A673 (cell line): ENCODE results near the gene HOXD9. TPM values are rescaled to one million over a fixed set of nuclear protein-coding genes. Genes with fewer than 3 reads are reported as not detected.
A peak's percentile ranks its signal among the peaks of the same experiment; 100 is the strongest.

Experiments used
- BruUV-seq: library from RNA; stranded (reverse); fragments of 400-500 nt; replicated peaks from 2 replicates; lab custom pipeline; 2021; lab: Mats Ljungman, UMichigan
- CTCF ChIA-PET: fragments of 300-600 bp; sonication (Branson Sonifier 250); formaldehyde crosslinking; loops from one replicate; lab custom pipeline; 2022; ENCODE audit warnings: antibody characterized with exemption; lab: Charles Lee
- POLR2A ChIA-PET: fragments of 300-600 bp; sonication (Branson Sonifier 250); formaldehyde crosslinking; loops from one replicate; lab custom pipeline; 2022; ENCODE audit warnings: antibody characterized with exemption; ENCODE audit not compliant: low non-redundant PET; lab: Charles Lee
- DNase-seq: peaks from one replicate; pipeline ENCODE4 v3.0.0-alpha.2; 2015; ENCODE audit warnings: low spot score
- H3K27ac ChIP-seq: fragments of 200-600 bp; sonication (generic); 2 replicates; pipeline ENCODE4 v1.5.1; 2016; ENCODE audit warnings: mixed run types, low read depth, mild to moderate bottlenecking, mixed read lengths, antibody characterized with exemption, low read length; ENCODE audit not compliant: poor library complexity, severe bottlenecking
- H3K27me3 ChIP-seq: fragments of 200-600 bp; sonication (generic); replicated peaks from 2 replicates; pipeline ENCODE4 v1.6.1; 2017; ENCODE audit warnings: mixed run types, low read depth, mild to moderate bottlenecking, mixed read lengths, antibody characterized with exemption, low read length; ENCODE audit not compliant: insufficient read depth, poor library complexity
- H3K36me3 ChIP-seq: fragments of 200-600 bp; sonication (generic); 2 replicates; pipeline ENCODE4 v1.6.1; 2016; ENCODE audit warnings: mixed run types, mild to moderate bottlenecking, mixed read lengths, antibody characterized with exemption, low read length; ENCODE audit not compliant: insufficient read depth, poor library complexity, severe bottlenecking
- H3K4me1 ChIP-seq: fragments of 200-600 bp; sonication (generic); 2 replicates; pipeline ENCODE4 v1.6.1; 2017; ENCODE audit warnings: mixed run types, mild to moderate bottlenecking, mixed read lengths, antibody characterized with exemption, low read length; ENCODE audit not compliant: insufficient read depth, poor library complexity, severe bottlenecking
- H3K4me3 ChIP-seq: fragments of 200-600 bp; sonication (generic); 2 replicates; pipeline ENCODE4 v1.5.1; 2016; ENCODE audit warnings: low read depth, mixed run types, mild to moderate bottlenecking, mixed read lengths, low read length; ENCODE audit not compliant: poor library complexity, severe bottlenecking
- H3K9me3 ChIP-seq: fragments of 200-600 bp; sonication (generic); 2 replicates; pipeline ENCODE4 v1.6.1; 2016; ENCODE audit warnings: mixed run types, low read depth, mild to moderate bottlenecking, mixed read lengths, antibody characterized with exemption, low read length; ENCODE audit not compliant: poor library complexity, severe bottlenecking
- CTCF ChIP-seq: fragments of 300-800, 200-600 bp; sonication (generic); conservative IDR thresholded peaks from 2 replicates; pipeline ENCODE4 v1.5.1; 2017; ENCODE audit warnings: low read depth, mild to moderate bottlenecking, antibody characterized with exemption, low read length, moderate library complexity, mixed read lengths
- EZH2 ChIP-seq: fragments of 200-600 bp; sonication (generic); IDR thresholded peaks from 2 replicates; pipeline ENCODE4 v1.6.1; 2017; ENCODE audit warnings: borderline replicate concordance, low read depth, mild to moderate bottlenecking, mixed read lengths, antibody characterized with exemption, low read length; ENCODE audit not compliant: poor library complexity, severe bottlenecking
- intact Hi-C: fragments of 100-400 bp; cut with micrococcal nuclease; formaldehyde crosslinking; loops from one replicate; pipeline ENCODE4 v1.10.0; 2022; ENCODE audit not compliant: unreplicated experiment
- total RNA-seq: library from RNA; stranded (reverse); gene quantifications from 2 replicates; pipeline ENCODE4 v1.2.3, GENCODE V29; 2021

Gene HOXD9
- total RNA-seq, 1 experiment from 2014 or later = 63.0 TPM

GRCh38 chr2:176114120-176114929, 8.2 kb upstream of the HOXD9 start:
- peak overlapping the region; percentile 73 for H3K4me3 ChIP-seq
- CTCF ChIA-PET = interaction anchor here (1.4 kb wide), 2 partner anchors 13 to 538 kb away, joined by 3 read pairs; no protein-coding TSS in a partner anchor
- no peaks in the 10 kb centered on the region for H3K9me3 ChIP-seq
- BruUV-seq = no TSS peak
- H3K27me3 ChIP-seq = no peaks in the 10 kb centered on the region
- peaks cover 85% of the 10 kb centered on the region for H3K36me3 ChIP-seq
- intact Hi-C loops = no loop called here
- peaks cover 22% of the 10 kb centered on the region for H3K4me1 ChIP-seq
- POLR2A ChIA-PET = no interaction called here
- TF ChIP-seq EZH2 = no peak
- H3K27ac ChIP-seq = peak overlapping the region; percentile 88
- peak; percentile 34 for DNase-seq

DNA sequence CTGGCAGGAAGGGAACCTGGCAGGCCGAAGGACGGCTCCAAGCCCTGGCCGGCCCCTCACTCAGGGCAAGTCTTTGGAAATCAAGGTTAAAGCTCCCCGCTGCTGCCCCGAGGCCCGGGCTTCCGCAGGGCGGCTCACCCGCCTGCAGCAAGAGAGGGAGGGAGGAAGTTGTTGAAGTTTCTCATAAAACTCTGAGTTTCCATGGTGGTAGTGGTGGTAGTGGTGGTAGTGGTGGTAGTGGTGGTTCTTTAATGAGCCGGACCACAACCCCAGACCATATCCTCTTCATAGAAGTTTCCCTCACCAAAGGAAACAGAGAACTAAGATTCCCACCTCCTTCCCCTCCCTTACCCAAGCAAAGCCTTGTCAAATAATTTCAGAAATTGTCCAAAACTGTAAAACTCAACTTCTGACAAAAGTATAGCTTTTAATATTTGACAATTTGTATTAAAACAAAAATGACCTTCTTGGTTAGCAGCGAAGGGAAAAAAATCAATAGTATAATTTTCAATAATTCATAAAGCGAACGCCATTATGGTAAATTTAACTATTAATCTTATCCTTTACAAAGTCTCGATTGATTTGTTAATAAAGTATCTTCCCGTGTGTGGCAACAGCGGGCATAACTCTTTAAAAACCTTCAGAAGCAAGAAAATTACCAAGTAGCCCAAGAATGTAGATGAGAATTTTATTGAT, 7.4 kb upstream of the HOXD9 start:
- peak overlapping the region; percentile 73 for H3K4me3 ChIP-seq
- POLR2A ChIA-PET = no interaction called here
- peaks cover 29% of the 10 kb centered on the region for H3K4me1 ChIP-seq
- intact Hi-C loops = no loop called here
- H3K27me3 ChIP-seq = no peaks in the 10 kb centered on the region
- H3K9me3 ChIP-seq = no peaks in the 10 kb centered on the region
- H3K27ac ChIP-seq = peak overlapping the region; percentile 88
- peaks cover 85% of the 10 kb centered on the region for H3K36me3 ChIP-seq
- TF ChIP-seq EZH2 (no peak), CTCF (no peak)
- no peak for DNase-seq
- CTCF ChIA-PET = interaction anchor here (1.4 kb wide), 2 partner anchors 12 to 537 kb away, joined by 3 read pairs; no protein-coding TSS in a partner anchor
- BruUV-seq = no TSS peak

DNA sequence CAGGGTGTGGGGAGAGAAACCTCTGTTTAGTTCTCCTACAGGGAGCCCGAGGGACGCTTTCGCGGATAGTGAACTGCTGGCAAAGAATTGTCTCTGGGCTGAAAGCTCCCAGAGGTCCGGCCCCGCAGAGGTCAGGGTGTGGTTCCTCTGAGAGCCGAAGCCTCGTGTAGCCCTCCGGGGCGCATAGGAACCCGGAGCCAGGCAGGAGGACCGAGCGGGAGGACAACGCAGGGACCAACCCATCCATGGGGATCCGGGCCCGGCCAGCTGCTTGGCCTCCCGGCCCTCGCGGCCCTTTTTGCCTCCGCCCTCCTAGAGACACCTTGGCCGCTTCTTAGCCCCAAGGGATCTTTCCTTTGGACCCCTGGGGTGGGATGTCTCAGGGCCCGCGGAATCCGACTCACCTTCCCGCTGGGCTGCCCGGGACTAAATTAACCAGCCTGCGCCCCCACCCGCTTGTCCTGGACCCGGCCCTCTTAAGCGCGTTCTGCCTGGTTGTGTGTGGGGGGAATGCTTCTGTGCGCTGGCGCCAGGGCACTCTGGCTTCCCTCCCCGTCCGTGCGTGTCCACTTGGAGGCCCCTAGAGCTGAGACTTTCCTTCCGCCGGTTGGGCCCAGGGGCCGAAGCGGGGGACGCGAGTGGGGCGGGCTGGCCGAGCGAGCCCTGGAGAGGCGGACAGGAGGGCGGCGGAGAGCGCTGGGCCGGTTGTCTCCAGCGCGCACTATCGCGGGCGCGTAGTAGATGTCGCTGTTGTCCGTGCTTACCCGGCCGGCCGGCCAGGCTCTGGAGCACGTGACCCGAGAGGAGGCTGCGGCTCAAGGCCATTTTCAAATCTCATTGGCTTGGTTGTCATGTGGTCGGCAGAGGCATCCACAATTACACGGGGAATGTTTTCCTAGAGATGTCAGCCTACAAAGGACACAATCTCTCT, 6.4 kb upstream of the HOXD9 start, which contains the start of gene HOXD10:
TSS of gene HOXD10 (plus strand) at position 896 of the 931 bp plus-strand sequence. CDS start 56 bp downstream, outside the sequence.
- H3K4me3 ChIP-seq = peak within 1 kb of the TSS; percentile 73
- H3K27ac ChIP-seq = peak within 1 kb of the TSS; percentile 88
- CTCF ChIA-PET = no interaction called here
- H3K27me3 ChIP-seq = no peaks in the 10 kb centered on the region
- intact Hi-C loops = no loop called here
- peaks cover 37% of the 10 kb centered on the region for H3K4me1 ChIP-seq
- no peaks in the 10 kb centered on the region for H3K9me3 ChIP-seq
- no peak for TF ChIP-seq EZH2
- peak; percentile 53 for TF ChIP-seq CTCF
- TSS peak; percentile 39 for BruUV-seq
- H3K36me3 ChIP-seq = peaks cover 85% of the 10 kb centered on the region
- POLR2A ChIA-PET = no interaction called here
- peak; percentile 89 for DNase-seq
